Prostate gland (tissue), 2 donors: ENCODE measurements around the gene UTS2B. TPM values are rescaled to one million over a fixed set of nuclear protein-coding genes. Genes with fewer than 3 reads are reported as not detected.

Source experiments
- DNase-seq: peaks from one replicate; pipeline ENCODE4 v3.0.0-alpha.2; 2019; ENCODE audit warnings: low spot score
- H3K27ac ChIP-seq, 2 donors: fragments of 200-600 bp; sonication (generic); 2 replicates each; pipeline ENCODE4 v1.5.1; 2017 to 2019
- H3K27me3 ChIP-seq: fragments of 200-600 bp; sonication (generic); replicated peaks from 2 replicates; pipeline ENCODE4 v1.5.1; 2019; ENCODE audit not compliant: insufficient read depth
- H3K36me3 ChIP-seq, 2 donors: fragments of 200-600 bp; sonication (generic); 1 replicate in 1 of 2; 2 replicates in 1 of 2; pipeline versions ENCODE4 v1.5.1 to v1.8.1; 2017 to 2019
- H3K4me1 ChIP-seq: fragments of 200-600 bp; sonication (generic); replicated peaks from 2 replicates; pipeline ENCODE4 v1.5.1; 2019
- H3K4me3 ChIP-seq, 2 donors: fragments of 200-600 bp; sonication (generic); 2 replicates each; pipeline ENCODE4 v1.5.1; 2017 to 2019
- H3K9me3 ChIP-seq: fragments of 200-600 bp; sonication (generic); 2 replicates; pipeline ENCODE4 v1.5.1; 2017
- POLR2A ChIP-seq: fragments of 450-650 bp; IDR thresholded peaks from one replicate; pipeline ENCODE4 v1.6.1; 2016; ENCODE audit warnings: antibody characterized with exemption, mild to moderate bottlenecking
- POLR2AphosphoS5 ChIP-seq: sonication (generic); formaldehyde crosslinking; IDR thresholded peaks from one replicate; pipeline ENCODE4 v1.6.1; 2017; ENCODE audit warnings: antibody characterized with exemption
- WGBS: methylation state at CpG from one replicate; pipeline ENCODE4 v1.1.5; 2018; 5-methylcytosine and 5-hydroxymethylcytosine counted together
- intact Hi-C: fragments of 100-400 bp; cut with DNase I; formaldehyde crosslinking; loops from one replicate; pipeline ENCODE4 v1.14.2; 2022
- total RNA-seq, 2 donors: library from RNA; depleted of rRNA; stranded (reverse); fragments of >200 nt; gene quantifications; one replicate each; pipeline ENCODE4 v1.1.0, GENCODE V29; 2016
- TF ChIP-seq, protein P1 (sequence below), 4 experiments: fragments of 200-600 bp in 2 of 4; fragments of 450-650 bp in 2 of 4; sonication (generic) in 2 of 4; IDR thresholded peaks; 1 replicate in 3 of 4; 2 replicates in 1 of 4; pipeline ENCODE4 v1.5.1; 2016 to 2019; ENCODE audit warnings: antibody characterized with exemption in 4 of 4, mild to moderate bottlenecking in 2 of 4, moderate library complexity in 2 of 4

Gene UTS2B
- total RNA-seq, 2 donors from 2014 or later, result 0.18 to 4.3 TPM

DNA sequence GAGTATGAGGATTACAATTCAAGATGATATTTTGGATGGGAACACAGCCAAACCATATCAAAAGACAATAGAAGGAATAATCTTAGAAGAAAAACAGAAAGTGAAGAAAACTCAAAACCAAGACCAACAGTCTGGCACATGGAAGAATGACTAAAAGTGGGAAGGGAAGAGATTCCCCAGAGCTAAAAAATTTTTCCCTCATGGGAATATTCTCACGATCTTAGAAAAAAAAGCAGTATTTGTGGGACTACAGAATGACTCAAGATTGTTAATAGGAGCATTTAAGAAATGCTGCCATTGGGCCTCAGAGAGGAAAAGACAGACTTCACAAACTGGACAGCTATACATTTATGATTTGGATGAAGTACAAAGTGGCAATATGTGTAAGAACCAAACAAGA, 113.0 kb downstream of the UTS2B start:
- Histone ChIP-seq H3K4me1 (no peaks in the 10 kb centered on the region), H3K4me3 (no peak overlapping the region), H3K9me3 (no peaks in the 10 kb centered on the region), H3K36me3 (no peaks in the 10 kb centered on the region), H3K27ac (no peak overlapping the region), H3K27me3 (no peaks in the 10 kb centered on the region)
- TF ChIP-seq POLR2AphosphoS5 (no peak), POLR2A (no peak)
- TF ChIP-seq, protein P1, sequence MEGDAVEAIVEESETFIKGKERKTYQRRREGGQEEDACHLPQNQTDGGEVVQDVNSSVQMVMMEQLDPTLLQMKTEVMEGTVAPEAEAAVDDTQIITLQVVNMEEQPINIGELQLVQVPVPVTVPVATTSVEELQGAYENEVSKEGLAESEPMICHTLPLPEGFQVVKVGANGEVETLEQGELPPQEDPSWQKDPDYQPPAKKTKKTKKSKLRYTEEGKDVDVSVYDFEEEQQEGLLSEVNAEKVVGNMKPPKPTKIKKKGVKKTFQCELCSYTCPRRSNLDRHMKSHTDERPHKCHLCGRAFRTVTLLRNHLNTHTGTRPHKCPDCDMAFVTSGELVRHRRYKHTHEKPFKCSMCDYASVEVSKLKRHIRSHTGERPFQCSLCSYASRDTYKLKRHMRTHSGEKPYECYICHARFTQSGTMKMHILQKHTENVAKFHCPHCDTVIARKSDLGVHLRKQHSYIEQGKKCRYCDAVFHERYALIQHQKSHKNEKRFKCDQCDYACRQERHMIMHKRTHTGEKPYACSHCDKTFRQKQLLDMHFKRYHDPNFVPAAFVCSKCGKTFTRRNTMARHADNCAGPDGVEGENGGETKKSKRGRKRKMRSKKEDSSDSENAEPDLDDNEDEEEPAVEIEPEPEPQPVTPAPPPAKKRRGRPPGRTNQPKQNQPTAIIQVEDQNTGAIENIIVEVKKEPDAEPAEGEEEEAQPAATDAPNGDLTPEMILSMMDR (IDR thresholded peaks at IDR 0.05), result no peak
- no peak for DNase-seq
- intact Hi-C loops, result no loop called here
- WGBS, result 87% methylated on average over 1 of the region's 1 CpG

Other genes starting within 250 kb of the UTS2B start
- gene OSTN, start 131.3 kb downstream of the UTS2B start, total RNA-seq, result under 1 TPM in 1 of 2 donors, not detected in 1; 0.09 TPM
- 10 to 100 TPM; 56.0 to 84.7 TPM for gene CCDC50, start 1.1 kb downstream of the UTS2B start, total RNA-seq
- not detected for gene PYDC2, start 130.6 kb upstream of the UTS2B start, total RNA-seq